HG03060 (cell line): Measurements from ENCODE around the gene PHF5A.

Experiments used
- ATAC-seq: cut with Tn5 transposase; IDR thresholded peaks from one replicate; pipeline ENCODE4 v1.9.1; 2021; ENCODE audit warnings: low read depth, moderate number of reproducible peaks; ENCODE audit not compliant: unreplicated experiment

The PHF5A gene

GRCh38 chr22:41418717-41419116 lies 49.8 kb downstream of the PHF5A start:
- no peak for ATAC-seq

- ATAC-seq, result no peak
Observed at GRCh38 chr22:41417622-41418390, 50.7 kb downstream of the PHF5A start.

GRCh38 chr22:41415554-41415953 lies 52.9 kb downstream of the PHF5A start:
- no peak for ATAC-seq

- ATAC-seq, result no peak
Observed at GRCh38 chr22:41411021-41411851, 57.3 kb downstream of the PHF5A start.

GRCh38 chr22:41410311-41410751 lies 58.2 kb downstream of the PHF5A start:
- no peak for ATAC-seq
